ENCODE data around the gene PAPSS2.

PAPSS2 gene

GRCh38 chr10:87675396-87676376, 16.0 kb downstream of the PAPSS2 start:
- Histone ChIP-seq H3K27ac (no peak overlapping the region), H3K9me3 (no peaks in the 10 kb centered on the region), H3K4me3 (ENCODE audit: low read depth in 1 of 2, low read length in 1 of 2) (no peak overlapping the region), H3K27me3 (no peaks in the 10 kb centered on the region), H3K36me3 (no peaks in the 10 kb centered on the region), H3K4me1 (ENCODE audit: control insufficient read depth in 1 of 2, insufficient read depth in 1 of 2, low read depth in 1 of 2, low read length in 1 of 2) (peaks cover 4 to 8% of the 10 kb centered on the region in 2 experiments)
- TF ChIP-seq CTCF (IDR thresholded peaks at IDR 0.05): no peak

GRCh38 chr10:87677595-87677994, 17.9 kb downstream of the PAPSS2 start:
- no peak overlapping the region for H3K4me3 ChIP-seq (ENCODE audit: low read depth in 1 of 2, low read length in 1 of 2)

GRCh38 chr10:87678302-87678701, 18.6 kb downstream of the PAPSS2 start:
- H3K4me3 ChIP-seq (ENCODE audit: low read depth in 1 of 2, low read length in 1 of 2): no peak overlapping the region
- H3K4me1 ChIP-seq (ENCODE audit: control insufficient read depth in 1 of 2, insufficient read depth in 1 of 2, low read depth in 1 of 2, low read length in 1 of 2): no peaks in the 10 kb centered on the region
- H3K27ac ChIP-seq: no peak overlapping the region
- no peaks in the 10 kb centered on the region for H3K36me3 ChIP-seq
- no peaks in the 10 kb centered on the region for H3K9me3 ChIP-seq
- no peak for TF ChIP-seq CTCF (IDR thresholded peaks at IDR 0.05)
- no peaks in the 10 kb centered on the region for H3K27me3 ChIP-seq

More at GRCh38 chr10:87677595-87677994, 17.9 kb downstream of the PAPSS2 start:
- Histone ChIP-seq H3K9me3 (no peaks in the 10 kb centered on the region), H3K27me3 (no peaks in the 10 kb centered on the region), H3K36me3 (no peaks in the 10 kb centered on the region), H3K27ac (no peak overlapping the region), H3K4me1 (ENCODE audit: control insufficient read depth in 1 of 2, insufficient read depth in 1 of 2, low read depth in 1 of 2, low read length in 1 of 2) (peaks cover 2 to 4% of the 10 kb centered on the region in 2 experiments)
- no peak for TF ChIP-seq CTCF (IDR thresholded peaks at IDR 0.05)

- Histone ChIP-seq H3K9me3 (no peaks in the 10 kb centered on the region), H3K4me1 (ENCODE audit: control insufficient read depth in 1 of 2, insufficient read depth in 1 of 2, low read depth in 1 of 2, low read length in 1 of 2) (no peaks in the 10 kb centered on the region), H3K36me3 (no peaks in the 10 kb centered on the region), H3K27ac (no peak overlapping the region), H3K4me3 (ENCODE audit: low read depth in 1 of 2, low read length in 1 of 2) (no peak overlapping the region), H3K27me3 (no peaks in the 10 kb centered on the region)
- no peak for TF ChIP-seq CTCF (IDR thresholded peaks at IDR 0.05)
Measured at GRCh38 chr10:87683356-87683755, 23.7 kb downstream of the PAPSS2 start.

GRCh38 chr10:87684001-87684638, 24.4 kb downstream of the PAPSS2 start:
- Histone ChIP-seq H3K27ac (no peak overlapping the region), H3K27me3 (no peaks in the 10 kb centered on the region), H3K36me3 (no peaks in the 10 kb centered on the region), H3K4me1 (ENCODE audit: control insufficient read depth in 1 of 2, insufficient read depth in 1 of 2, low read depth in 1 of 2, low read length in 1 of 2) (no peaks in the 10 kb centered on the region), H3K4me3 (ENCODE audit: low read depth in 1 of 2, low read length in 1 of 2) (no peak overlapping the region), H3K9me3 (no peaks in the 10 kb centered on the region)
- no peak for TF ChIP-seq CTCF (IDR thresholded peaks at IDR 0.05)
